ENCODE measurements around the gene SLC25A1.

Gene SLC25A1

DNA sequence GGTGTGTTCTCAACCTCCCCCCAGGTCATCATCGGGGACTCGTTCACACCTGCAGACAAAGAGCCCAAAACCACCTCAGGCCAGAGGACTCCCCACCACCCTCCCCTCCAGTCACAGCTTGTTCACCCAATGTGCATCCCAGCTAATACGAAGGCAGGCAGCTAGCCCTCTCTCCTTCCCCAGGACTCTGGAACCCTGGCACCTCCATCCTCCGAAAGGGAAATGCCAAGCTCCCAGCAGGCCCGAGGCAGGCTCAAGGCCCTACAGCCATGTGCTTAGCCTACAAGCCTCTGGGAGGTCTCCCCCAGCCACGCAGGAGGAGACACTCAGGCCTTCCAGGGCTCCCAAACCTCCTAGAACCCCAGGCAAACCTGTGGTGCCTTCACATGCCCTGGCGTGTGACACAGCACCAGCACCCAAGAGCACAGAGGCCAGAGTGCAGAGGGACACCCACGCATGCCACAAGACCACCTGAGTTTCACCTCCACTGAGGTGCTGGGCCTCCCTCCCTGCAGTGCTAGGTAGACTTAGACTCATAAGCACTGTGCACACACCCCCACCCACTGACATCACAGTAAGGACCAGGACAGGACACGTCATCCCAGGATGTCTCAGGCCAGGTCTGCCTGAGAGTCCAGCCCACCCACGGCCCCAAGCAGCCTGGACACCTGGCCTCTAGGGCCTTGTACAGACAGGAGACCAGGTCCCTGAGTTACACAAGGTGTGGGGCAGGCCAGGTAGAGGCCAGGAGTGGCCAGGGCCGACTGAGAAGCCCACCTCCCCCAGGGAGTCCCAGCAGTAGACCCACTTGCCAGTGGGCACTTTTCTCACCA is 40.9 kb downstream of the SLC25A1 start:
- DNase-seq (ENCODE audit: low read depth): no peak

DNA sequence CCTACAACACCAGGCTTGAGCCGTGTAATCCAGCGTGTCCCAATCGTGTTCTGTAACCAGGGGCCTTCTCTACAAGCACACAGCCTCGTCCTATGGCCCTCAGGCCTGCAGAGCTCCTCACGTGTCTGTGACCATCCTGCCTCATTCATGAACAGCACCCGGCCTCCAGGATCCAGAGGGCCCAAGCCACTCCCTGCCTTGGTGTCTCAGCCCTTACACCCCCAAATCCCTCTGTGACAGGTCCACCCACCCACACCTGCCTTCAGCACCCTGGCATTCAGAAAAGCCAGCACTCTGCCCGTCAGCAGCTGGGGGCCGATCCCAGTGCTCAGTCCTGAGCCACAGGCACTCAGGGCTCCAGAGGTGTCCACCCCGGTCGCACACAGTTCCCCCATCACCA is 41.6 kb downstream of the SLC25A1 start:
- no peak for DNase-seq (ENCODE audit: low read depth)

DNA sequence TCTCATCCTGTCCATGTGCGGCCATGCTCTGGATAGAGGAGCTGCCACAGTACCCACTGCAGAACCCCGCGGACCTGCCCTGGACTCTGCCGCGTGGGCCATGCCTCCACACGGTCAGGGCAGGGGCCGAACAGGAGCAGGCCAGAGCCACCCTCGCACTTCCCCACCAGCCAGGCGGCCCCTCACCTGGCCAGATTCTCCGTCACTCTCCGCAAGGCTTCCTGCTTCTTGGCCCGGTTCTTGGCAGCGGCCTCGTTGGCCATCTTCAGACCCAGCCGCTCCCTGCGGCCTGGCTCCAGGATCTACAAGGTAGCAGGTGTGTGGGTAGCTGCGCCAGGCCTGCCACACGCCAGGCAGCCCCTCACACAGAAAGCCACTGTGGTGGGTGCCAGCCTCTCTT is 43.7 kb downstream of the SLC25A1 start:
- no peak for DNase-seq (ENCODE audit: low read depth)

DNA sequence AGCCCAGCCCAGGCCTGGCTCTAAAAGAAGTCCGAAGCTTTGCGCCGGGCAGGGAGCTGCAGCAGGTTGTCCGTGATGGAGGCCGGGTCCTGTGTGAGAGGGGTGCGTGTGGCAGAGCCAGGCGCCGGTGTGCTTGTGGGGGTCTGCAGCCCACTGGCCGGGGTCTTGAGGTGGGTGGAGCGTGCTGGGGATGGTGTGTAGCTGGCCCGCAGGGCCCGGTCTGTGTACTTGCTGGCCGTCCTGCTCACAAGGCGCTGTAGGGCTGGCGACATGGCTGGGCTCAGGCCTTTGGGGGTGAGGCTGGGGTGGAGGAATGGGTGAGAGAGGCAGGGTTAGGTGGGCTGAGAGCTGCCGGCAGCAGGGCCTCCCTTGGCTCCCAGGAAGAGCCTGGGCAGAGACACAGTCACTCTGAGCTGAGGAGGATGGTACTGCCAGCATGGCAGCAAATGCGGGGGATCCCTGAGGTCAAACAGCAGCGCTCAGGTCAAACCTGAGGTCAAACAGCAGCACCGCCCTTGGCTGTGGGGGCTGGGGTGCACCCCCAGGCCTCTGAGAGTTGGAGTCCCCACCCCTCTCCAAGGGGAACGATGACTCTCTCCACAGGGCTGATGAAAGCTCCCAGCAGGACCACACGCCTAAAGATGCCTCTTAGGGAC is 44.2 kb downstream of the SLC25A1 start:
- no peak for DNase-seq (ENCODE audit: low read depth)

DNA sequence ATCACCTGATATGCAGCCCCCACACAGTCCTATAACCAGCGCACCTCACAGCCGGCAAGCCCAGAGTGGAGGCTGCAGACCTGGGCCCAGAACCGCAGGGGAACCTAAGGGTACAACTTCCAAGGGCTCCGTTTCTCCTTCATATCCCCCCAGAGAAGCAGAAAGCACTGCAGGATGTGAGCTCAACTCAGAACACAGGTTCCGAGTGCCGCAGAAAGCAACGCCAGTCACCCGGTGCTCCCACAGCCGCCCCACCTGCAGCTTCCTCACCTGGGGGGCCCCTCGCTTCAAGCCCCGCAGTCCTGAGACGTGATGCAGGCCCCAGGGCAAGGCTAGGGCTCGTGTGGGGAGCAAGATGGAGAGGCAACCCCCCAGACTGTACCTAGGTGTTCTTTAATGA is 45.0 kb downstream of the SLC25A1 start:
- no peak for DNase-seq (ENCODE audit: low read depth)

DNA sequence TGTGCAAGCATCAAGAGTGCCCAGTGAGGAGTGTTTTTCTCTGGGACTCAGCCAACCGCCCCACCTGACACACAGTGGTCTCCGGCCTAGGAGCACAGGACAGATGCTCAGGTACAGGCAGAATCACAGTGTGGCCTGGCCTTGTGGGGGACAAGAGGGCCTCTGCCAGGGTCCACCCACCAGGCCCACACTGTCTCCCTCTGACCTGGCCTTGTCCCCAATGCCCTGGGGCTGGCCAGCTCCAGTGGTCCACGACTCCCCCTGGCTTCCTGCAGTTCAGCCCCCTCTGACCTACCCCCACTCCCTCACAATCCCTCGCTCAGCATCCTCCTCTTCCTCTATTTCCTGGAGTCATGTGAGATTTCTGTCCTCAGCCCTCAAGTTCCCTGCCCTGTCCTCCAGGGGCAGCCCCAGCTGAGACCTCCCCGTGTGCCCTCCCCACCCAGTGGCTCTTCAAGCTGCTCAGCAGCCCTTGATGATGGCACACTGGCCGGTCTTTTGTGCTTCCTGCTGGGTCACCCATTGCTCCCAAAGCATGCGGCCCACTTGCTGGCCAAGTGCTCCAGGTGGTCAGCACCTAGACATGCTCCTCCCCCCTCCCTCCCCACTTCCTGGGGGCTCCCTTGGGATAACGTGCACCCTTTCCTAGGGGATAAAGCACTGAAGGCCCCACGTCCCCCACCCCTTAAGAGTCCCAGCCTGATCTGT is 45.7 kb downstream of the SLC25A1 start:
- DNase-seq (ENCODE audit: low read depth): no peak

DNA sequence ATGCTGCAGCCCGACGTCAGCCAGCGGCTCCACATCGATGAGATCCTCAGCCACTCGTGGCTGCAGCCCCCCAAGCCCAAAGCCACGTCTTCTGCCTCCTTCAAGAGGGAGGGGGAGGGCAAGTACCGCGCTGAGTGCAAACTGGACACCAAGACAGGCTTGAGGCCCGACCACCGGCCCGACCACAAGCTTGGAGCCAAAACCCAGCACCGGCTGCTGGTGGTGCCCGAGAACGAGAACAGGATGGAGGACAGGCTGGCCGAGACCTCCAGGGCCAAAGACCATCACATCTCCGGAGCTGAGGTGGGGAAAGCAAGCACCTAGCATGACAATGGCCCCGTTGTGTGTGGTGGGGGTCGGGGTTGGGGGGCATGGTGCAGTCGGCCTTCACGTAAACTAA is 46.4 kb downstream of the SLC25A1 start:
- DNase-seq (ENCODE audit: low read depth): no peak

DNA sequence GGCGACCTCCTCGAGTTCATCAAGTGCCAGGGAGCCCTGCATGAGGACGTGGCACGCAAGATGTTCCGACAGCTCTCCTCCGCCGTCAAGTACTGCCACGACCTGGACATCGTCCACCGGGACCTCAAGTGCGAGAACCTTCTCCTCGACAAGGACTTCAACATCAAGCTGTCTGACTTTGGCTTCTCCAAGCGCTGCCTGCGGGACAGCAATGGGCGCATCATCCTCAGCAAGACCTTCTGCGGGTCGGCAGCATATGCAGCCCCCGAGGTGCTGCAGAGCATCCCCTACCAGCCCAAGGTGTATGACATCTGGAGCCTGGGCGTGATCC is 46.9 kb downstream of the SLC25A1 start:
- no peak for DNase-seq (ENCODE audit: low read depth)

DNA sequence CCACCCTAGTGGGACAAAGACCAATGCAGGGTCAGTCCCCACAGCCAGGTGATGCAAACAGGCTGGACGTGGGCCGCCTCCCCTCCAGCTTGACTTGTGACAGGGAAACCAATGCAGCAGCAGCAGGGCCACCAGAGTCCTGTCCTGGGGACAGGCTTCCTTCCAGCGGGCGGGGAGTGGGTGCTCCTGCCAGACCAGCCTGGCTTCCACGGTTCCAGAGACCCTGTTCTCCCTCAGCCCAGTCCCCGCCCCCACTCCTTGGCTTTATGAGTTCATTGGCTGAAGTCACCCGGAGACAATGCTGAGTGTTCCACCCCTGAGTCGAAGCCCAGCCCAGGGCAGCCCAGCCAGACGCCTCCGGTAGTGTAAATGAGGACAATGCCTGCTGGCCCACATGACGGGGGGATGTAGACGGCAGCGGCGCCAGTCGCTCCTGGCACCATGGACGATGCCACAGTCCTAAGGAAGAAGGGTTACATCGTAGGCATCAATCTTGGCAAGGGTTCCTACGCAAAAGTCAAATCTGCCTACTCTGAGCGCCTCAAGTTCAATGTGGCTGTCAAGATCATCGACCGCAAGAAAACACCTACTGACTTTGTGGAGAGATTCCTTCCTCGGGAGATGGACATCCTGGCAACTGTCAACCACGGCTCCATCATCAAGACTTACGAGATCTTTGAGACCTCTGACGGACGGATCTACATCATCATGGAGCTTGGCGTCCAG is 47.4 kb downstream of the SLC25A1 start, which contains the start of gene TSSK2:
Gene TSSK2 (plus strand): TSS at position 350 of the 726 bp plus-strand sequence. CDS start 92 bp downstream, at position 442.
- no peak for DNase-seq (ENCODE audit: low read depth)

DNA sequence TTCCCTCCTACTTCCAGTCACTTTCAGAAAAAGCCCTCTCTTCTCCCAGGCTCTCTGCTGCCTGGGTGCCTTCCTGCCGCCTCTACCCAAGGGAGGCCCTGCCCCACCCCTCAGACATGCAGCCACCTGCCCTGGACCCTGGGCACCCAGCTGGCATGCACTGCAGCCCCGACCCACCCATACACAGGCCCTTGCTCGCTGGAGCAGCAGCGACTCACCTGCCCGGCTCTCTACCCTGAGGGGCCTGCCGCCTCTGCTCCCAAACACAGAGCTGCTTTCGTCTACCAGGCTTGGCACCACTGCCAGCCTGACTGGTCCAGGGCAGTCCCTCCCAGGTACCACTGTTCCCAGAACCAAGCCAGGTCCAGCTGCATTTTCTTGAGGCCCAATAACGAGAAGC is 48.7 kb downstream of the SLC25A1 start:
- DNase-seq (ENCODE audit: low read depth): no peak

DNA sequence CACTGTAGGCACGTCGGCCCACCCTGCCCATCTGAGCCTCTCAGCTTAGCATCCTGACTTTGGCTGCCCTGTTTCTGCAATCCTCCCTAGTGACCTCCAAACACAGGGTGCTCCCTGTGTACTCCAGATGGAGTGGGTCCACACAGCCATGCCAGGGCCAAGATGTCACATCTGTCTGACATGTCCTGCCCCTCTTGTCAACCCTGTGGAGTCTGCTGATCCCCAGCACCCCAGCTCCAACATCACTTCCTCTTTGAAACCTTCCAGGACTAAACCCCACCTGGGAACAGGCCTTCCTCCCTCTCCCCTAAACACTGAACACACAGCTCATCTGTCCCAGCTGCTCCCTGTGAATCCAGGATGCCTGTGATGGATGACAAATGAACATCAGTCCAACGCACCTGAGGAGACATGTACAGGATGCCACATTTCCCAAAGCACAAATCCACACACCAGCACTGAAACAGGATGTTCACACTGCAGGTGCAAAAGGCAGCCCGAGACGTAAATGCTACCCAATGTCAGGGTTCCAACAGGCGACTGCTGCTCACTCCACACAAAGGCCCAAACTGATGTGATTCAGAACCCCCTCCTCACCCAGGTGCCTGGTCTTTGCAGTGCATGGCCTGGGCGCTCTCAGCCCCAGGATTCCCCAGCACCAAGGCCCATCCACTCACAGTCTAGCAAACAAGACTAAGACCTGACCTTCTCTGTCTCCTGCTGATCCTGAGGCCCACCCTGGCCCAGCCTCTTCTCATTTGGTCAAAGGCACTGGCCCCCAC is 49.4 kb downstream of the SLC25A1 start:
- no peak for DNase-seq (ENCODE audit: low read depth)

DNA sequence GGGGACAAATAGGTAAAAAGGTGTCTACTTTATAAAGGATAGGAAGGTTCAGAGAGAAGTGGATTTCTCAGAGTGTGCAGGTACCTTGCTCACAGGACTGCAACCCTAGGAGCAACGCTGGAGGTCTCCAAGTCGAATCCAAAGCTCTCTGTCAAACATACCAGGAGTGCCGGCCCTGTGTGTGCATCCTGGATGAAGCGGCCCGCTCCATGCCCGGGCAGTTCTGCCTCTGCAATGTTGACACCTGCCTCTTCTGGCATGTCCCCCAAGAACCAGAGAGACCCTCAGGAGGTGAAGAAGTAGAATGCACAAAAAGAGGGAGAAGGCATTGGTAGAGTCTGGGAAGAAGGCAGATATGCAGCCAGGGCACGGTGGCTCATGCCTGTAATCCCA is 50.5 kb downstream of the SLC25A1 start:
- no peak for DNase-seq (ENCODE audit: low read depth)

DNA sequence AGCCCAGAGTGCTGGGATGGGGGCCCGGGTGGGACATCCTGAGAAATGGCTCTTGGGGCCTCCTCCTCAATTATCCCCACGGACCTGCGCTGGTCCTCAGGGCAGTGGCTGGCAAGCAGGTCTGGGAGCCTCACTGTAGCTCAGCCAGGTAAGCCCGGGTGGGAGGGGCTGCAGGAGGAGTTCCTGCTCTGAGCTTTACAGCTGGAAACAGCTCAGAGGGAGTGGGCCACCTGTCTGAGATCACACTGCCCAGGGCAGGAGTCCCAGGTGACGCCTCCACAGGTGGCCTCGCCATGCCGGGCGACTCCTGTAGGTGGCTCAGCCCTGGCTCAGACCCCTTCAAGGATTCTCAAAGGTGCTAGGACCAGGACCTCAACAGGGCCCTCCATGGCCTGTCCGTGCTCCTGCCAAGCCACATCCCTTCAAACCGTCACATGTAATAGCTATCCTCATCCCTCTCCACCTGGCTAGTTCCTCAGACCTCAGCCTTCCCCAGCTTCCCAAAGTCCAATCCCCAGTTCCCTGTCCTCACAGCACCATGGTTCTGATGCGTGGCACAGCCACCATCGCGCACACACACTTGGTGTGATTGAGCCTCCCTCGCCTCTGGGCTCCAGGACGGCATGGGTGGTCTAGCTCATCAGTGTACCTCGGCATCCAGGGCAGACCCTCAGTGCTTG is 51.1 kb downstream of the SLC25A1 start:
- DNase-seq (ENCODE audit: low read depth): no peak

DNA sequence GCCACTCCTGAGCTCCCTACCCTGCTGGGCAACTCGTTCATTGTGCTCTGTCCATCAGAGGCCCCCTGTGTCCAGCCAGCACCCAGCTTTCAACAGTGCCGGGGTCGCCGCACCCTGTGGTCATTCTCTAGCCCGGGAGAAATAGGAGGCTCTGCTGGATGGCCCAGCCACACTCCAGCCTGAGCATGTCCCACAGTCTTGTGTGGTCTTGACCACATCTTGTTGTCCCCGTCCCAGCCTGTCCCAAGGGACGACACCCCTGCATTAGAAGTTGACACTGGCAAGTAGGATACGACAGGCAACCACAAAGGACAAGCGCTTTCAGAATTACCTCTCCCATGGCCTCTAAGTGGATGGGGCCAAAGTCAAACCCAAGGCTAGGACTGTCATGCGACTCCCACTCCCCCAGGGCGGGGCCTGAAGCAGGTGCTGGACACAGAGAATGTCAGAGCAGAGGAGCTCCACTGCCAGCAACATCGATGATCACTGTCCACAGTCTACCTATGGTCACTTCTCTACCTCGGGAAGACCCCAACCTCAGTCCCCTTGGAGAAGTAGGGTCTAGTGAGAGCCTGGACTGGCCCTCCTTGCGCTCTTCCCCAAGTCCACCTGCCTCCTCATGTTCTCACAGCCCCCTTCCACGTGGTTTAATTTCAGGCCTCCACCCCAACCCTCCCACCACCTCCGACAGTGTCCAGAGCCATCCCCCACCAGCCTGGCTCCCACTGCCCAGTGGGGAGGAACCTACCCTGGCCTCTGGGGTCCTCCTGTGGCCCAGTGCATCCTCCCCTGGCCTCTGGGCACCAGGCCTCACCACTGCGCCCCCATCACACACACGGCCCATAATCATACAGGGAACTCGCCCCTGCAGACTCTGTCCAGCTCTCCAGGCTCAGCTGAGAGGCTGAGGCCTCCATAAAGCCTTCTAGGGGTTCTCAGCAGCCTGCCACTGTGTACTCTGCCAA is 51.9 kb downstream of the SLC25A1 start:
- DNase-seq (ENCODE audit: low read depth): no peak

Measured in stimulated activated CD4-positive, alpha-beta T cell treated with anti-CD3 and anti-CD28 coated beads, Interleukin-2, amount 100 ng/mL, for 4 hours (primary cell).